ENCODE data around the gene PFAS.

PFAS gene

GRCh38 chr17:8312726-8313600 is 63.9 kb downstream of the PFAS start:
- DNase-seq, result no peak

- DNase-seq, result no peak
These were observed 66.0 kb downstream of the PFAS start for GRCh38 chr17:8314797-8315763.

GRCh38 chr17:8315764-8316217 is 66.7 kb downstream of the PFAS start:
- DNase-seq, result no peak

- DNase-seq, result no peak
These were observed 69.2 kb downstream of the PFAS start for GRCh38 chr17:8318010-8318935.

Measured in CD4-positive, alpha-beta T cell treated with Interferon gamma for 1 hour (primary cell).